ENCODE measurements around the gene MCF2L2.
A peak's percentile ranks its signal among the peaks of the same experiment; 100 is the strongest.
"Not testable (repeated sequence)": the region's sequence is repeated elsewhere in the genome, so short reads cannot be mapped to it uniquely, and the experiment has no call there.

Gene MCF2L2

GRCh38 chr3:183443395-183444385 lies 15.3 kb upstream of the MCF2L2 start:
- DNase-seq (ENCODE audit: low spot score) = no peak

GRCh38 chr3:183442994-183443393 lies 14.6 kb upstream of the MCF2L2 start:
- no peak for DNase-seq (ENCODE audit: low spot score)

- DNase-seq (ENCODE audit: low spot score) = not testable (repeated sequence)
These were observed 12.1 kb upstream of the MCF2L2 start for GRCh38 chr3:183440521-183440920.

GRCh38 chr3:183439515-183439914 lies 11.1 kb upstream of the MCF2L2 start:
- DNase-seq (ENCODE audit: low spot score) = no peak

- DNase-seq (ENCODE audit: low spot score) = no peak
These were observed 10.3 kb upstream of the MCF2L2 start for GRCh38 chr3:183438735-183439134.

- DNase-seq (ENCODE audit: low spot score) = no peak
These were observed 9.5 kb upstream of the MCF2L2 start for GRCh38 chr3:183437666-183438564.

- DNase-seq (ENCODE audit: low spot score) = no peak
These were observed 8.6 kb upstream of the MCF2L2 start for GRCh38 chr3:183437061-183437460.

- no peak for DNase-seq (ENCODE audit: low spot score)
These were observed 7.2 kb upstream of the MCF2L2 start for GRCh38 chr3:183435661-183436060.

- no peak for DNase-seq (ENCODE audit: low spot score)
These were observed 6.6 kb upstream of the MCF2L2 start for GRCh38 chr3:183434992-183435391.

GRCh38 chr3:183434503-183434902 lies 6.1 kb upstream of the MCF2L2 start:
- no peak for DNase-seq (ENCODE audit: low spot score)

- DNase-seq (ENCODE audit: low spot score) = no peak
These were observed 2.0 kb upstream of the MCF2L2 start for GRCh38 chr3:183430325-183430957.

- DNase-seq (ENCODE audit: low spot score) = peak; percentile 63
These were observed 458 bp downstream of the MCF2L2 start for GRCh38 chr3:183427876-183428446.

GRCh38 chr3:183427196-183427875 lies 1.1 kb downstream of the MCF2L2 start:
- peak; percentile 64 for DNase-seq (ENCODE audit: low spot score)

- not testable (repeated sequence) for DNase-seq (ENCODE audit: low spot score)
These were observed 9.6 kb downstream of the MCF2L2 start for GRCh38 chr3:183418807-183419206.

- no peak for DNase-seq (ENCODE audit: low spot score)
These were observed 17.1 kb downstream of the MCF2L2 start for GRCh38 chr3:183411216-183411922.

- DNase-seq (ENCODE audit: low spot score) = no peak
These were observed 17.7 kb downstream of the MCF2L2 start for GRCh38 chr3:183410759-183411158.

- DNase-seq (ENCODE audit: low spot score) = no peak
These were observed 18.1 kb downstream of the MCF2L2 start for GRCh38 chr3:183410280-183410679.

GRCh38 chr3:183409219-183409618 lies 19.2 kb downstream of the MCF2L2 start:
- no peak for DNase-seq (ENCODE audit: low spot score)

GRCh38 chr3:183401678-183402077 lies 26.7 kb downstream of the MCF2L2 start:
- no peak for DNase-seq (ENCODE audit: low spot score)

- no peak for DNase-seq (ENCODE audit: low spot score)
These were observed 28.1 kb downstream of the MCF2L2 start for GRCh38 chr3:183400352-183400751.

Measured in cerebellar cortex (tissue), 1 donor.